GM19328 (cell line): Measurements from ENCODE around the gene ARHGEF19.
A peak's percentile ranks its signal among the peaks of the same experiment; 100 is the strongest.
"Not testable (repeated sequence)": the region's sequence is repeated elsewhere in the genome, so short reads cannot be mapped to it uniquely, and the experiment has no call there.

Source experiments
- ATAC-seq: cut with Tn5 transposase; IDR thresholded peaks from one replicate; pipeline ENCODE4 v1.9.1; 2021; ENCODE audit warnings: mild to moderate bottlenecking, moderate library complexity; ENCODE audit not compliant: unreplicated experiment

ARHGEF19 gene

GRCh38 chr1:16222716-16223115, 10.3 kb upstream of the ARHGEF19 start:
- ATAC-seq = not testable (repeated sequence)

GRCh38 chr1:16221499-16221898, 9.0 kb upstream of the ARHGEF19 start:
- no peak for ATAC-seq

- ATAC-seq = no peak
Measured at GRCh38 chr1:16219968-16220500, 7.6 kb upstream of the ARHGEF19 start.

GRCh38 chr1:16218674-16219071, 6.2 kb upstream of the ARHGEF19 start:
- no peak for ATAC-seq

- ATAC-seq = no peak
Measured at GRCh38 chr1:16218014-16218673, 5.7 kb upstream of the ARHGEF19 start.

GRCh38 chr1:16217061-16217785, 4.8 kb upstream of the ARHGEF19 start:
- ATAC-seq = peak; percentile 73

GRCh38 chr1:16215882-16216753, 3.7 kb upstream of the ARHGEF19 start:
- no peak for ATAC-seq

- not testable (repeated sequence) for ATAC-seq
Measured at GRCh38 chr1:16215240-16215639, 2.8 kb upstream of the ARHGEF19 start.

GRCh38 chr1:16213544-16213943, 1.1 kb upstream of the ARHGEF19 start:
- ATAC-seq = not testable (repeated sequence)

- ATAC-seq = no peak
Measured at GRCh38 chr1:16213013-16213412, 561 bp upstream of the ARHGEF19 start.

- no peak for ATAC-seq
Measured at GRCh38 chr1:16211824-16212223, 628 bp downstream of the ARHGEF19 start.

GRCh38 chr1:16210581-16210980, 1.9 kb downstream of the ARHGEF19 start:
- no peak for ATAC-seq

- ATAC-seq = no peak
Measured at GRCh38 chr1:16209847-16210407, 2.5 kb downstream of the ARHGEF19 start.

- ATAC-seq = no peak
Measured at GRCh38 chr1:16209132-16209846, 3.2 kb downstream of the ARHGEF19 start.

GRCh38 chr1:16208270-16208987, 4.0 kb downstream of the ARHGEF19 start:
- ATAC-seq = no peak

- no peak for ATAC-seq
Measured at GRCh38 chr1:16207318-16208269, 4.9 kb downstream of the ARHGEF19 start.

GRCh38 chr1:16206547-16207317, 5.7 kb downstream of the ARHGEF19 start:
- ATAC-seq = peak; percentile 75
